K562 (cell line): ENCODE results near the gene DUSP28.

Experiments
- CTCF ChIP-seq, 3 experiments: IDR thresholded peaks in 2 of 3; conservative IDR thresholded peaks in 1 of 3; 2 replicates each; pipeline ENCODE4 v1.5.1; 2011 to 2012; ENCODE audit warnings: low read length in 3 of 3, mild to moderate bottlenecking in 3 of 3, control low read depth in 2 of 3, improper control_type of control experiment in 1 of 3, inconsistent platforms in 1 of 3, low read depth in 1 of 3, mixed read lengths in 1 of 3, moderate library complexity in 1 of 3; ENCODE audit not compliant: insufficient read depth in 2 of 3
- TEAD1 ChIP-seq, 2 experiments: fragments of 450-650 bp in 1 of 2; sonication (generic) in 1 of 2; formaldehyde crosslinking; IDR thresholded peaks; 2 replicates each; pipeline versions ENCODE4 v1.4.0 to v1.8.0; 2020 to 2022; ENCODE audit warnings: mild to moderate bottlenecking in 2 of 2, missing genetic modification reagents in 1 of 2
- ZKSCAN8 ChIP-seq: fragments of 200-800 bp; sonication (Bioruptor generic); IDR thresholded peaks from 2 replicates; pipeline ENCODE4 v1.6.1; 2016; ENCODE audit warnings: missing genetic modification characterization, missing compliant biosample characterization
- ZNF347 ChIP-seq: fragments of 450-650 bp; formaldehyde crosslinking; IDR thresholded peaks from 2 replicates; pipeline ENCODE4 v1.4.0; 2020; ENCODE audit warnings: low read depth, mild to moderate bottlenecking, moderate library complexity

GRCh38 chr2:240586919-240587800, 27.0 kb downstream of the DUSP28 start:
- TF ChIP-seq TEAD1 (CRISPR knock-in tag; IDR thresholded peaks at IDR 0.05) (no peak), ZNF347 (CRISPR knock-in tag) (no peak), ZKSCAN8 (CRISPR knock-in tag) (no peak), CTCF (IDR thresholded peaks at IDR 0.05 in 2 of 3, conservative IDR thresholded peaks at IDR 0.05 in 1 of 3; ENCODE audit: insufficient read depth in 2 of 3, low read depth in 1 of 3, low read length in 3 of 3) (no peak)
